ENCODE measurements around the gene FZD1.

- TF ChIP-seq POLR2A (IDR thresholded peaks at IDR 0.05) (no peak), CTCF (IDR thresholded peaks at IDR 0.05) (no peak)
Measured at GRCh38 chr7:91226411-91226810, 37.8 kb upstream of the FZD1 start.
